ENCODE results near the gene SUOX. TPM values are rescaled to one million over a fixed set of nuclear protein-coding genes. Genes with fewer than 3 reads are reported as not detected.

The SUOX gene
- total RNA-seq, 2 experiments from 2014 or later = 0.82 to 1.2 TPM

GRCh38 chr12:56004211-56004610 is 7.1 kb downstream of the SUOX start:
- no peaks in the 10 kb centered on the region for H3K27me3 Mint-ChIP-seq
- POLR2A ChIA-PET = interaction anchor here (1.6 kb wide), 1 partner anchor 30 kb away, joined by 4 read pairs; the partner anchor contains the start of gene RAB5B
- Histone ChIP-seq H3K9me3 (ENCODE audit: control insufficient read depth in 1 of 2, insufficient read depth in 1 of 2, low read length in 2 of 2) (no peaks in the 10 kb centered on the region), H3K27ac (ENCODE audit: low read depth in 1 of 2, low read length in 2 of 2) (no peak overlapping the region), H3K4me3 (ENCODE audit: low read length) (no peak overlapping the region), H3K27me3 (ENCODE audit: control insufficient read depth in 1 of 2, insufficient read depth in 2 of 2, low read length in 2 of 2) (no peaks in the 10 kb centered on the region), H3K4me1 (ENCODE audit: insufficient read depth, low read length) (peaks cover 22% of the 10 kb centered on the region), H3K36me3 (ENCODE audit: insufficient read depth, low read length) (no peaks in the 10 kb centered on the region)
- no peaks in the 10 kb centered on the region for H3K9me3 Mint-ChIP-seq
- CTCF ChIA-PET = no interaction called here
- no peak overlapping the region for H3K27ac Mint-ChIP-seq
- no peaks in the 10 kb centered on the region for H3K36me3 Mint-ChIP-seq (ENCODE audit: low read depth)
- ATAC-seq (ENCODE audit: poor library complexity) (no peak), DNase-seq (no peak)
- peaks cover 24% of the 10 kb centered on the region for H3K4me1 Mint-ChIP-seq (ENCODE audit: low read depth)
- H3K4me3 Mint-ChIP-seq = no peak overlapping the region
- intact Hi-C loops (cut with DNase I, micrococcal nuclease) = no loop called here
- no peak for TF ChIP-seq CTCF (IDR thresholded peaks at IDR 0.05)

- Mint-ChIP-seq H3K27ac (peak overlapping the region; percentile 76), H3K27me3 (no peaks in the 10 kb centered on the region), H3K4me3 (peak overlapping the region; percentile 88), H3K36me3 (ENCODE audit: low read depth) (no peaks in the 10 kb centered on the region), H3K4me1 (ENCODE audit: low read depth) (peaks cover 19% of the 10 kb centered on the region), H3K9me3 (no peaks in the 10 kb centered on the region)
- ChIA-PET CTCF (interaction anchor here (0.9 to 2.0 kb wide), 3 partner anchors 12 to 39 kb away, joined by 3 to 10 read pairs (median 6); no protein-coding TSS in a partner anchor), POLR2A (interaction anchor here (0.6 to 2.2 kb wide), 15 partner anchors 11 to 265 kb away, joined by 3 to 17 read pairs (median 4); partner anchors contain the start of genes DGKA, IKZF4, PA2G4 and RAB5B)
- DNase-seq (peak; percentile 57 to 87 (median 64)), ATAC-seq (ENCODE audit: poor library complexity) (peak; percentile 89)
- Histone ChIP-seq H3K9me3 (ENCODE audit: control insufficient read depth in 1 of 2, insufficient read depth in 1 of 2, low read length in 2 of 2) (no peaks in the 10 kb centered on the region), H3K4me3 (ENCODE audit: low read length) (peak overlapping the region; percentile 70), H3K4me1 (ENCODE audit: insufficient read depth, low read length) (peaks cover 22% of the 10 kb centered on the region), H3K27me3 (ENCODE audit: control insufficient read depth in 1 of 2, insufficient read depth in 2 of 2, low read length in 2 of 2) (no peaks in the 10 kb centered on the region), H3K27ac (ENCODE audit: low read depth in 1 of 2, low read length in 2 of 2) (peak overlapping the region; percentile 30 to 36), H3K36me3 (ENCODE audit: insufficient read depth, low read length) (no peaks in the 10 kb centered on the region)
- no peak for TF ChIP-seq CTCF (IDR thresholded peaks at IDR 0.05)
- intact Hi-C loops (cut with DNase I, micrococcal nuclease) = loop anchor here in 1 of 2 experiments (1.0 kb wide), 1 partner anchor 33 kb away; the partner anchor contains the start of gene RPS26
Observed at GRCh38 chr12:56007564-56008559, 10.8 kb downstream of the SUOX start.

- TF ChIP-seq CTCF (IDR thresholded peaks at IDR 0.05) = no peak
- Histone ChIP-seq H3K4me1 (ENCODE audit: insufficient read depth, low read length) (peaks cover 22% of the 10 kb centered on the region), H3K9me3 (ENCODE audit: control insufficient read depth in 1 of 2, insufficient read depth in 1 of 2, low read length in 2 of 2) (no peaks in the 10 kb centered on the region), H3K27ac (ENCODE audit: low read depth in 1 of 2, low read length in 2 of 2) (no peak overlapping the region), H3K4me3 (ENCODE audit: low read length) (no peak overlapping the region), H3K27me3 (ENCODE audit: control insufficient read depth in 1 of 2, insufficient read depth in 2 of 2, low read length in 2 of 2) (no peaks in the 10 kb centered on the region), H3K36me3 (ENCODE audit: insufficient read depth, low read length) (no peaks in the 10 kb centered on the region)
- Mint-ChIP-seq H3K27ac (no peak overlapping the region), H3K4me1 (ENCODE audit: low read depth) (peaks cover 17% of the 10 kb centered on the region), H3K36me3 (ENCODE audit: low read depth) (no peaks in the 10 kb centered on the region), H3K27me3 (no peaks in the 10 kb centered on the region), H3K9me3 (no peaks in the 10 kb centered on the region), H3K4me3 (peak overlapping the region; percentile 43)
- ChIA-PET POLR2A (interaction anchor here (0.7 to 1.6 kb wide), 2 partner anchors 31 to 108 kb away, joined by 3 read pairs; partner anchors contain the start of gene ZC3H10), CTCF (interaction anchor here (1.2 to 1.6 kb wide), 2 partner anchors 15 to 37 kb away, joined by 4 to 6 read pairs; no protein-coding TSS in a partner anchor)
- DNase-seq = no peak
- ATAC-seq (ENCODE audit: poor library complexity) = no peak
- intact Hi-C loops (cut with DNase I, micrococcal nuclease) = no loop called here
Observed at GRCh38 chr12:56010111-56010570, 13.1 kb downstream of the SUOX start.
